GM21717 (cell line): Measurements from ENCODE around the gene FAM209B.
A peak's percentile ranks its signal among the peaks of the same experiment; 100 is the strongest.
"Not testable (repeated sequence)": the region's sequence is repeated elsewhere in the genome, so short reads cannot be mapped to it uniquely, and the experiment has no call there.

Experiments
- ATAC-seq: cut with Tn5 transposase; IDR thresholded peaks from one replicate; pipeline ENCODE4 v1.9.1; 2021; ENCODE audit warnings: mild to moderate bottlenecking, moderate library complexity; ENCODE audit not compliant: unreplicated experiment

FAM209B gene

GRCh38 chr20:56537997-56538396 lies 5.0 kb downstream of the FAM209B start:
- no peak for ATAC-seq

- no peak for ATAC-seq
These were observed 7.4 kb downstream of the FAM209B start for GRCh38 chr20:56540415-56540814.

GRCh38 chr20:56542489-56543030 lies 9.5 kb downstream of the FAM209B start:
- no peak for ATAC-seq

GRCh38 chr20:56551571-56551970 lies 18.5 kb downstream of the FAM209B start:
- no peak for ATAC-seq

- ATAC-seq = no peak
These were observed 20.0 kb downstream of the FAM209B start for GRCh38 chr20:56552911-56553629.

- peak; percentile 93 for ATAC-seq
These were observed 21.8 kb downstream of the FAM209B start for GRCh38 chr20:56554869-56555268.

GRCh38 chr20:56558968-56559367 lies 25.9 kb downstream of the FAM209B start:
- ATAC-seq = no peak

GRCh38 chr20:56564526-56564925 lies 31.5 kb downstream of the FAM209B start:
- ATAC-seq = not testable (repeated sequence)

GRCh38 chr20:56565511-56565910 lies 32.5 kb downstream of the FAM209B start:
- no peak for ATAC-seq

- ATAC-seq = no peak
These were observed 33.6 kb downstream of the FAM209B start for GRCh38 chr20:56566621-56567020.

- ATAC-seq = no peak
These were observed 37.8 kb downstream of the FAM209B start for GRCh38 chr20:56570832-56571231.

- no peak for ATAC-seq
These were observed 39.1 kb downstream of the FAM209B start for GRCh38 chr20:56572172-56572571.

- no peak for ATAC-seq
These were observed 40.9 kb downstream of the FAM209B start for GRCh38 chr20:56573986-56574385.

- no peak for ATAC-seq
These were observed 41.6 kb downstream of the FAM209B start for GRCh38 chr20:56574531-56575142.

- ATAC-seq = no peak
These were observed 42.1 kb downstream of the FAM209B start for GRCh38 chr20:56575157-56575556.

- ATAC-seq = no peak
These were observed 42.9 kb downstream of the FAM209B start for GRCh38 chr20:56575961-56576360.

- no peak for ATAC-seq
These were observed 46.3 kb downstream of the FAM209B start for GRCh38 chr20:56579301-56579710.

GRCh38 chr20:56580226-56580625 lies 47.2 kb downstream of the FAM209B start:
- no peak for ATAC-seq

- ATAC-seq = no peak
These were observed 48.7 kb downstream of the FAM209B start for GRCh38 chr20:56581701-56582100.

- no peak for ATAC-seq
These were observed 49.5 kb downstream of the FAM209B start for GRCh38 chr20:56582542-56582941.

- ATAC-seq = no peak
These were observed 51.9 kb downstream of the FAM209B start for GRCh38 chr20:56584916-56585315.
